ENCODE measurements around the gene SPAG9.

Gene SPAG9

DNA sequence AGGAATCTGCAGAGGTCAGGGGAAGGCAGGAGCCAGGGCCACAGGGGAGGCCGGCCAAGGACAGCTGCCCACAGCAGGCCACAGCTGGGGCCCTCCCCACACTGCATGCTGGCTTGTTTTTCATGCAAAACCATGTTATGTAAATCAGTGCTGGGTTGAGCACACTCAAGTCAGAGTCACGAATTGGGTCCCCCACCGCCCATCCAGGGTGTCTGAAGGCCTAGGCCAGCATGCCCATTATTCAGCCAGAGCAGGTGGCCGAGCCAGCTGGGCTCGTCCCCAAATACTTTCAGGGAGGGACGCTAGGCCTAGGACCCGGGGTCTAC lies 203.3 kb downstream of the SPAG9 start:
- DNase-seq (ENCODE audit: low read depth): no peak

DNA sequence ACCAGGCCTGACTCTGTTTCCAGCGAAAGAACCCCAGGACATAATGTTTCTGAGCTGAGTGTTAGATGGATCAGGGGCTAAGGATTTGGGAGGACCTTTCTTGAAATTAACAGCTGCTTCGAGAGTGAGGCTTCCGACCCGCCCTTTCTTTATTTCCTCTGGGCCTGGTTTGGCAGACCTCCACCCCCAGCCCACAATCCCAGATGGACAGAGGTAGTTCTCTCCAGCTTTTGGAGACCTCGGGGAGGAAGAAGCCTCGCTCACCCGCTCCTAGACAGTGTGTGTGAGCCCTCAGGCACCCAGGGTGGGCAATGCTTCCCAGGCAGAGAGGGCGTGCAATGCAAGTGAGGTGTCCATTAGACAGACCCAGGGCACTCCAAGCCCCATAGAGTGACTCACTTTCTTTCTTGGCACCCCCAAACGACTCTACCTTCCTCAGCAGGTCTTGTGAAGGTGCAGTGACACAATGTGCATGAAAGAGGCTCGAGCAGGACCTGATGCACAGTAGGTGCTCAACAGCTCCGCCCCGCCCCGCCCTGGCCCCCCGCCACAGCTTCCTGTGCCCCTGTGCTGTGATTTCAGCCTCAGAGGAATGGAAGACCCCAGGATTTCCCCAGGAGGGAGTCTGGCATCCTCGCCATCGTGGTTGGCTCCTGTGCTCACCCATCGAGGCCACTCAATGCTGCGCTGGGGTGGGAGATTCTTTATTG lies 203.8 kb downstream of the SPAG9 start:
- no peak for DNase-seq (ENCODE audit: low read depth)

GRCh38 chr17:50916026-50916707 lies 204.5 kb downstream of the SPAG9 start:
- DNase-seq (ENCODE audit: low read depth): no peak

GRCh38 chr17:50914505-50915063 lies 206.1 kb downstream of the SPAG9 start:
- DNase-seq (ENCODE audit: low read depth): no peak

DNA sequence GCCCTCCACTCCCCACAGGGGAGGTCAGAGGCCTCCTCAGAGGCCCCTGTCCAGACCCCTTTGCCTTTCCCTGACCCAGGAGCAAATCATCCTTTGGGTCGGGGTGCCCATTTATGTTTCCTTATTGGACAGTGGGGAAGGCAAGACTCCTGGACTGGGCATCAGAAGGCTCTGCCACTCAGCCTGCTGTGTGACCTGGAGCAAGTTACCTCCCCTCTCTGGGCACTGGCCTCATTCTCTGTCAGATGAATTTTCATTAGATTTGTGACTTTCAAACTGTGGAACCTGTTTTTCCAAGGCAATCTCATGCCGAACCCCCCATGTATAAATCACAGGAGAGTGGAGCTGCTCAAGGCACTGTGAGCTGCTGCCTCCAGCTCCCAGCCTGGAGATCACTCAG lies 207.5 kb downstream of the SPAG9 start:
- no peak for DNase-seq (ENCODE audit: low read depth)

Measured in stimulated activated CD8-positive, alpha-beta memory T cell treated with anti-CD3 and anti-CD28 coated beads, Interleukin-12 subunit alpha, Interleukin-12 subunit beta, amount 100 ng/mL, for 4 hours (primary cell).